OCI-LY3 (cell line): ENCODE results near the gene MS4A10.

Experiments used
- H2AFZ ChIP-seq: fragments of 200-600, 300-600 bp; shearing (Covaris generic); 2 replicates; pipeline ENCODE4 v1.6.0; 2014; ENCODE audit warnings: antibody characterized with exemption, low read depth, low read length
- H3K27ac ChIP-seq: fragments of 200-600, 300-600 bp; sonication (generic); 2 replicates; pipeline ENCODE4 v1.5.1; 2014; ENCODE audit warnings: mild to moderate bottlenecking, low read length, moderate library complexity, mixed read lengths
- H3K27me3 ChIP-seq: fragments of 200-600, 300-600 bp; sonication (generic); 2 replicates; pipeline ENCODE4 v1.6.1; 2014; ENCODE audit warnings: low read depth, low read length, mixed read lengths
- H3K36me3 ChIP-seq: fragments of 200-600, 300-600 bp; sonication (generic); replicated peaks from 2 replicates; pipeline ENCODE3; 2014; ENCODE audit warnings: low read depth, low read length, mixed read lengths
- H3K4me1 ChIP-seq: fragments of 300-600, 200-600 bp; sonication (generic); 2 replicates; pipeline ENCODE4 v1.6.1; 2014; ENCODE audit warnings: low read length, mixed read lengths
- H3K4me2 ChIP-seq: fragments of 200-600, 300-600 bp; sonication (generic); 2 replicates; pipeline ENCODE4 v1.6.1; 2014; ENCODE audit warnings: low read length, mixed read lengths
- H3K4me3 ChIP-seq: fragments of 300-600, 200-600 bp; sonication (generic); 2 replicates; pipeline ENCODE4 v1.5.1; 2014; ENCODE audit warnings: antibody characterized with exemption, mild to moderate bottlenecking, low read length, moderate library complexity
- H3K79me2 ChIP-seq: fragments of 300-600, 200-600 bp; shearing (Covaris generic); 2 replicates; pipeline ENCODE4 v1.6.1; 2014; ENCODE audit warnings: mild to moderate bottlenecking, low read length, mixed read lengths
- H3K9ac ChIP-seq: fragments of 300-600, 200-600 bp; shearing (Covaris generic); 2 replicates; pipeline ENCODE4 v1.6.0; 2014; ENCODE audit warnings: mild to moderate bottlenecking, low read length, moderate library complexity
- H3K9me3 ChIP-seq: fragments of 200-600, 300-600 bp; shearing (Covaris generic); 2 replicates; pipeline ENCODE4 v1.6.1; 2014; ENCODE audit warnings: low read length, mixed read lengths; ENCODE audit not compliant: insufficient read depth
- H4K20me1 ChIP-seq: fragments of 200-600, 300-600 bp; sonication (generic); 2 replicates; pipeline ENCODE4 v1.6.1; 2016; ENCODE audit warnings: low read length, mixed read lengths; ENCODE audit not compliant: insufficient read depth
- EZH2phosphoT487 ChIP-seq: fragments of 200-600 bp; shearing (Covaris generic); IDR thresholded peaks from 2 replicates; pipeline ENCODE4 v1.6.1; 2018; ENCODE audit warnings: antibody characterized with exemption, mixed run types, low read depth
- TF ChIP-seq, protein P1 (sequence below): fragments of 200-600, 300-600 bp; sonication (generic); IDR thresholded peaks from 2 replicates; pipeline ENCODE4 v1.5.1; 2014; ENCODE audit warnings: antibody characterized with exemption, low read length, low read depth

Gene MS4A10

DNA sequence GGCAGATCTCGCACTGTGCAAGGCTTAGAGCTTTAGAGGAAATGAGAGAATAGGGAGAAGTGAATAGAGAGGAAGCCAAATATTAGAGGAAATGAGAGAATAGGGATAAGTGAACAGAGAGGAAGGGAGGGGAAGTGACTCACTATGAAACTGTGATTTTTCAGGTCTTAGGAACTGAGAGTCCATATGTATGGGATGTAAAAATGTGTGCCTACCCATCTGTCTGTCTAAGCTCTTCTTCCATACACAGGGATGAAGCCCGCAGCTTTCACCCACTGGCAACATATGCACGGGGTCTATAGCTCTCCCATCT is 50.4 kb downstream of the MS4A10 start:
- H3K36me3 ChIP-seq: no peaks in the 10 kb centered on the region
- peak overlapping the region; percentile 65 for H3K27ac ChIP-seq
- H3K4me2 ChIP-seq: peak overlapping the region; percentile 52
- peaks cover 10% of the 10 kb centered on the region for H3K27me3 ChIP-seq
- H3K79me2 ChIP-seq: no peaks in the 10 kb centered on the region
- H3K9me3 ChIP-seq: no peaks in the 10 kb centered on the region
- H2AFZ ChIP-seq: no peak overlapping the region
- TF ChIP-seq, protein P1, sequence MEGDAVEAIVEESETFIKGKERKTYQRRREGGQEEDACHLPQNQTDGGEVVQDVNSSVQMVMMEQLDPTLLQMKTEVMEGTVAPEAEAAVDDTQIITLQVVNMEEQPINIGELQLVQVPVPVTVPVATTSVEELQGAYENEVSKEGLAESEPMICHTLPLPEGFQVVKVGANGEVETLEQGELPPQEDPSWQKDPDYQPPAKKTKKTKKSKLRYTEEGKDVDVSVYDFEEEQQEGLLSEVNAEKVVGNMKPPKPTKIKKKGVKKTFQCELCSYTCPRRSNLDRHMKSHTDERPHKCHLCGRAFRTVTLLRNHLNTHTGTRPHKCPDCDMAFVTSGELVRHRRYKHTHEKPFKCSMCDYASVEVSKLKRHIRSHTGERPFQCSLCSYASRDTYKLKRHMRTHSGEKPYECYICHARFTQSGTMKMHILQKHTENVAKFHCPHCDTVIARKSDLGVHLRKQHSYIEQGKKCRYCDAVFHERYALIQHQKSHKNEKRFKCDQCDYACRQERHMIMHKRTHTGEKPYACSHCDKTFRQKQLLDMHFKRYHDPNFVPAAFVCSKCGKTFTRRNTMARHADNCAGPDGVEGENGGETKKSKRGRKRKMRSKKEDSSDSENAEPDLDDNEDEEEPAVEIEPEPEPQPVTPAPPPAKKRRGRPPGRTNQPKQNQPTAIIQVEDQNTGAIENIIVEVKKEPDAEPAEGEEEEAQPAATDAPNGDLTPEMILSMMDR: no peak
- no peak for TF ChIP-seq EZH2phosphoT487
- H3K9ac ChIP-seq: no peak overlapping the region; the same call in 1 of the 2 replicates
- peak overlapping the region; percentile 21; the same call in 1 of the 2 replicates for H3K4me3 ChIP-seq
- H3K4me1 ChIP-seq: peaks cover 91% of the 10 kb centered on the region
- H4K20me1 ChIP-seq: no peaks in the 10 kb centered on the region

DNA sequence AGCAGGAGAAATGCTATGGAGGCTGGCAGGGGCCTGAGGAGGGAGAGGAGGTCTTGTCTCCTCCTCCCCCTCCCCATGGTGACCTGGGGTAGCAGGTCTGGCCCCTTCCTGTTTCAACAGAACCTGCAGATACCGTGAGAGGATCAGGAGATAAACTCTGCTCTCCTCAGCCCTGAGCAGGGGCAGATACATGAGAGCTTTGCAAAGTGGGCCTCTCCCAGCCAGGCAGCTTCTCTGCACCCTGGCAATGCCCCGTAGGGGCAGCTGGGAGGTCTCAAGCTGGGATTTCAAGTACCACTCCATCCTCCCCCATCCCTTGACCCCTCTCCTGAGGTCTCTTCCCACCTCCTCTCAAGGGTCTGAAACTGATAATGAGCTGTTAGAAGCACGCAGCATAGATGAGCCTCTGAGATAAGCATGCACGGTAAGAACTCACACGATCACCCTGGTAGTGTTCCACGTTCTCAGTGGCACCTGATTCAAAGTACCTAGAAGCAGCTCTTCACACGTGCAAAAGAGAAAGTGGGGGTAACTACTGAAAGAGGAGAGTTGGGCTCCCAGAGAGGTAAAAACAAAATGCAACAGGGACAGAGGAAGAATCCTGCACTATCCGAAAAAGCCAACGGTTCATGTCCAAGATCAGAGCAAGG is 51.9 kb downstream of the MS4A10 start:
- H3K9me3 ChIP-seq: no peaks in the 10 kb centered on the region
- H3K27me3 ChIP-seq: peaks cover 9% of the 10 kb centered on the region
- no peak overlapping the region for H3K27ac ChIP-seq
- H3K79me2 ChIP-seq: peaks cover 9% of the 10 kb centered on the region
- H2AFZ ChIP-seq: no peak overlapping the region; the same call in 1 of the 2 replicates
- H3K4me1 ChIP-seq: peaks cover 84% of the 10 kb centered on the region
- no peak overlapping the region; the same call in 1 of the 2 replicates for H3K9ac ChIP-seq
- H4K20me1 ChIP-seq: no peaks in the 10 kb centered on the region
- H3K4me2 ChIP-seq: peak overlapping the region; percentile 2; the same call in 1 of the 2 replicates
- no peak overlapping the region for H3K4me3 ChIP-seq
- no peaks in the 10 kb centered on the region for H3K36me3 ChIP-seq
- TF ChIP-seq, protein P1: no peak
- TF ChIP-seq EZH2phosphoT487: no peak

DNA sequence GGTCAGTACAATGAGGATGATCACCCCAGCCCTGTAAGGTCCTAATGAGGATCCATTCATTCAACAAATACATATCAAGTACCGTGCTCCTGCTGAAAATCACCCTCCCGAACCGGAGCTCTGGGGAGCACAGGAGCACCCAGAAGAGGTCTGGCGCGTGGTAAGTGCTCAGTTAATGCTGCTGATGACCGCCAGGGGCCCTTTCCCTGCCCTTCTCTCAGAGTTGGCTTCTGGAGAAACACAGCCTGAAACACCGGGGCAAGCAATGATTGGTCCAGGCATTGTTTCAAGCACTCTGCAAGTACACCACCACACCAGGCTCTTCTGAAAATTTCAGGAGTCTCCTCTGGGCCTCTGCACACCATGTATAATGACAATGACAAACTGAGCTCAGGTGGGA is 53.0 kb downstream of the MS4A10 start:
- no peaks in the 10 kb centered on the region for H4K20me1 ChIP-seq
- H3K9ac ChIP-seq: no peak overlapping the region
- no peak overlapping the region for H3K4me3 ChIP-seq
- no peaks in the 10 kb centered on the region for H3K9me3 ChIP-seq
- H3K4me2 ChIP-seq: no peak overlapping the region
- no peaks in the 10 kb centered on the region for H3K27me3 ChIP-seq
- peaks cover 21% of the 10 kb centered on the region for H3K79me2 ChIP-seq
- no peaks in the 10 kb centered on the region for H3K36me3 ChIP-seq
- no peak for TF ChIP-seq EZH2phosphoT487
- TF ChIP-seq, protein P1: no peak
- peaks cover 73% of the 10 kb centered on the region for H3K4me1 ChIP-seq
- no peak overlapping the region for H3K27ac ChIP-seq
- no peak overlapping the region for H2AFZ ChIP-seq

DNA sequence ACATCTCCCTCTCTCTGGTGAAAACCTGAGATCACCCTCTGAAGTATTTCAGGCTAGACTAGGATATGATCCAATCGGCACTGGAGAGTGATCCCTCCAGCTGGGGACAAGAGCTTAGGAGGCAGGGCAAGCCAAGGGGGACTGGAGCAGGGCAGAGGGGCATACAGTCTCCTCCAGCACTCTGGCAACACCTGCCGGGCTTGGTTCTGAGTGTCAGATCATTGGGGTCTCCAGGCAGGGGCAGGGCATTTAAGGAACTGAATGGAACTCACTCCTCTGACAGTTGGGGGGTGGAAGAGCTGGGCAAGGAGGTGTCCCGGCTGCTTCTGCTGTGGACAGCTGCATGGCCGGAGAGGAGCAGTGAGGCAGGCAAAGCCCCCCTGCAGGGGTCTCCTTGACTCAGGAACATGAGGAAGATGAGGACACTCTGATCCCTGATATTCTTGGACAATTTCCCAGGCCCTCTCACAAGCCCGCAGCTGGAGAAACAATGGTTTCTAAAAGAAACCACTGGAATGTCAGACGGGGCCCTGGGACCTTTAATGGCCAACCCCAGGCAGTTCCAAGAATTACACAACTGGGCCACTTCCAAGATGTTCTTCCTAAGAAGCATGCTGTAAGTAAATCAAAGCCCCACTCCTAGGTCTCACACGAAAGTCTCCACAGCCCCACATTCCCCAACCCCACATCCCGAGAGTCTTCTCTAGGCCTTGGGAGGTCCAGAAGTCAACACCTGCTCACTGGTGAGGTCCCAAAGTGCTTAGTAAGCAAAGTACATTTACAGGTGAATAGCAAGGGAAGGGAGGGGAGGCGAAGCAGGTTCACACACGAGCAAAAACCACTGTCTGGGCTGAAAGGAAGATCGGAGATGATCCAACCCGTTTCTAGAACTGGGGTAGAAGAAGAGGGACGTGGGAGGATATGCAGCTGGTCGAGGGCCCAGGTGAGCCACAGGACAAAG is 55.6 kb downstream of the MS4A10 start:
- Histone ChIP-seq H3K27ac (no peak overlapping the region), H3K79me2 (peaks cover 47% of the 10 kb centered on the region), H4K20me1 (peaks cover 15% of the 10 kb centered on the region), H3K9me3 (no peaks in the 10 kb centered on the region), H2AFZ (no peak overlapping the region), H3K9ac (no peak overlapping the region), H3K4me3 (peak overlapping the region; percentile 84), H3K27me3 (no peaks in the 10 kb centered on the region), H3K4me1 (peaks cover 66% of the 10 kb centered on the region), H3K36me3 (peaks cover 23% of the 10 kb centered on the region), H3K4me2 (peak overlapping the region; percentile 81)
- no peak for TF ChIP-seq EZH2phosphoT487
- TF ChIP-seq, protein P1: no peak
